Measurements from ENCODE around the gene SETMAR. TPM values are rescaled to one million over a fixed set of nuclear protein-coding genes. Genes with fewer than 3 reads are reported as not detected.
"Not testable (repeated sequence)": the region's sequence is repeated elsewhere in the genome, so short reads cannot be mapped to it uniquely, and the experiment has no call there.

SETMAR gene
- total RNA-seq, 1 donor from 2014 or later: 34.5 TPM

DNA sequence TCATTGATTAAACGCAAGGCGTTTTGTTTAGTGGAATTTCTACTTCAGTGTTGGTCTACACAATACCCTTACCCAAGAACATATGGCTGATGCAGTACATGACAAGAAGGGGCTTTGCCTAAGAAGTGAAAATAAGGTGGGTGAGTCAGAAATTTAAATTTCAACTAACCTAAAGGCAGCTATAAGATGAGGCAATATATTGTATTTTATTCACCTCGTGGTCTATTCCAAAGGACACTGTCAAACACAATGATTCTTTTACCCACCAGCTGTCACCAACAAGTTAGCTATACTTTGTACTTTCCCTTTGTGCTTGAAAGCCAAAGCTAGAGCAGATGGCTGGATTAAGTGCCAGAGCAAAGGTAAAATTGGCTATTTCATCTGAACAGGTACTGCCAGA lies 10.9 kb upstream of the SETMAR start:
- Mint-ChIP-seq H3K9me3 (no peaks in the 10 kb centered on the region), H3K4me1 (ENCODE audit: unreplicated experiment) (peaks cover 16% of the 10 kb centered on the region), H3K36me3 (no peaks in the 10 kb centered on the region), H3K27me3 (no peaks in the 10 kb centered on the region), H3K27ac (no peak overlapping the region), H3K4me3 (no peak overlapping the region)
- no peak for DNase-seq (ENCODE audit: extremely low spot score, unreplicated experiment)
- TF ChIP-seq, protein P1, sequence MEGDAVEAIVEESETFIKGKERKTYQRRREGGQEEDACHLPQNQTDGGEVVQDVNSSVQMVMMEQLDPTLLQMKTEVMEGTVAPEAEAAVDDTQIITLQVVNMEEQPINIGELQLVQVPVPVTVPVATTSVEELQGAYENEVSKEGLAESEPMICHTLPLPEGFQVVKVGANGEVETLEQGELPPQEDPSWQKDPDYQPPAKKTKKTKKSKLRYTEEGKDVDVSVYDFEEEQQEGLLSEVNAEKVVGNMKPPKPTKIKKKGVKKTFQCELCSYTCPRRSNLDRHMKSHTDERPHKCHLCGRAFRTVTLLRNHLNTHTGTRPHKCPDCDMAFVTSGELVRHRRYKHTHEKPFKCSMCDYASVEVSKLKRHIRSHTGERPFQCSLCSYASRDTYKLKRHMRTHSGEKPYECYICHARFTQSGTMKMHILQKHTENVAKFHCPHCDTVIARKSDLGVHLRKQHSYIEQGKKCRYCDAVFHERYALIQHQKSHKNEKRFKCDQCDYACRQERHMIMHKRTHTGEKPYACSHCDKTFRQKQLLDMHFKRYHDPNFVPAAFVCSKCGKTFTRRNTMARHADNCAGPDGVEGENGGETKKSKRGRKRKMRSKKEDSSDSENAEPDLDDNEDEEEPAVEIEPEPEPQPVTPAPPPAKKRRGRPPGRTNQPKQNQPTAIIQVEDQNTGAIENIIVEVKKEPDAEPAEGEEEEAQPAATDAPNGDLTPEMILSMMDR (conservative IDR thresholded peaks at IDR 0.05): no peak

DNA sequence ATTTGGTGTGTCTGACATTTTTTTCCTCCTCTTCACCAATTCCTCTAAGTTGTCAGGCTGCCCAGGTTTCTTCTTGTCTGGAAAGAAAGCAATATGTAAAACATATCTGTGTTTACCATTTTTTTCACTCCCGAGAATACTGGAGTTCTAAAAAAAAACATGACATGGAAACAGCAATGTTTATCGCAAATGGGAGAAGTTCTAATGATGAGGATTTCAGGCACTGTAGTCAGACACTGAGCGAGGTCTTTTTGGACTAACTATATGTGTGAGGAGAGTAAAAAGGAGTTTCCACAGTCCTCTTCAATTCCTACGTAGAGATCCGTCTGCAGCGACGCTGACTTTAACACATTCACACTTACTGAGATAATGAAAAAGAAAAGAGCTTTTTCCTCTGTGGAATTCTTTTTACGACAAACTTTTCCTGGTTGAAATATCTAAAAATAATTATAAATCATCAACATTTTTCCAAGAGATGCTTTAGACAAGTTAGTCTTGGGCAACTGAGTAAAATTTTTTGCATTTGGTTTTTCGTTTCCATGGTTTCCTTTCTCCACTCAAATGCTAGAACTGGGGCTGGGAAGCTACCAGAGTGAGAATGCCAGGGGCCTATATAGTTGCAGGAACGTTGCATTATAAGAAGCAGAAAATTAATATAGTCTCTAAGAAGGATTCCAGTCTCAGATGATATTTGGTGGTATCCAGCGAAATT lies 8.4 kb upstream of the SETMAR start:
- Mint-ChIP-seq H3K4me3 (no peak overlapping the region), H3K27me3 (no peaks in the 10 kb centered on the region), H3K27ac (no peak overlapping the region), H3K4me1 (ENCODE audit: unreplicated experiment) (peaks cover 16% of the 10 kb centered on the region), H3K36me3 (no peaks in the 10 kb centered on the region), H3K9me3 (no peaks in the 10 kb centered on the region)
- DNase-seq (ENCODE audit: extremely low spot score, unreplicated experiment): no peak
- TF ChIP-seq, protein P1 (conservative IDR thresholded peaks at IDR 0.05): no peak

DNA sequence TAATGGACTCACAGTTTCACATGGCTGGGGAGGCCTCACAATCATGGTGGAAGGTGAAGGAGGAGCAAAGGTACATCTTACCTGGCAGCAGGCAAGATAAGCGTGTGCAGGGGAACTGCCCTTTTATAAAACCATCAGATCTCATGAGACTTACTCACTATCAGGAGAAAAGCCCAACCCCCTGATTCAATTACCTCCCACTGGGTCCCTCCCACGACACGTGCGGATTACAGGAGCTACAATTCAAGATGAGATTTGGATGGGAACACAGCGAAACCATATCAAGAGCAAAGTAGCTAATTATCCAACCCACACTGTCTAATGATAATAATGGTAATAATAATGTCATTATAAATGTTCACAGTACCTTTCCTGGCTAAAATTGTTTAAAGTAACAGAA lies 6.7 kb upstream of the SETMAR start:
- H3K27me3 Mint-ChIP-seq; H3K9me3 Mint-ChIP-seq; H3K27ac Mint-ChIP-seq; H3K36me3 Mint-ChIP-seq; H3K4me3 Mint-ChIP-seq; DNase-seq (ENCODE audit: extremely low spot score, unreplicated experiment): not testable (repeated sequence)
- H3K4me1 Mint-ChIP-seq (ENCODE audit: unreplicated experiment): peaks cover 16% of the 10 kb centered on the region

DNA sequence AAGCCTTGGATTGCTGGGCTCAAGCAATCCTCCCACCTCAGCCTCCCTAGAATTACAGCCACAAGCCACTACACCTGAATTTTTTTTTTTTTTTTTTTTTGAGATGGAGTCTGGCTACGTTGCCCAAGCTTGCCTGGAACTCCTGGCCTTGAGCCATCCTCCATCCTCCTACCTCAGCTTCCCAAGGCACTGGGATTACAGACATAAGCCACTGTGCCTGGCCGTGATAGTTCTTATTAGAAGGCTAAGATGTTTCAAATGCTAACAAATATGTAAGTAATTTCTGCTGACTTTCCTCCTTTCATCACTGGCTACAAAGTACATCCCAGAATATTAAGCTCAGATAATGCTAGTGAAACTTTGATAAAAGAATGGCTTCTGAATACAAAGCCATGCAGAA lies 5.7 kb upstream of the SETMAR start:
- Mint-ChIP-seq H3K4me3 (no peak overlapping the region), H3K27ac (no peak overlapping the region), H3K36me3 (no peaks in the 10 kb centered on the region), H3K9me3 (peaks cover 5% of the 10 kb centered on the region), H3K27me3 (no peaks in the 10 kb centered on the region), H3K4me1 (ENCODE audit: unreplicated experiment) (peaks cover 12% of the 10 kb centered on the region)
- DNase-seq (ENCODE audit: extremely low spot score, unreplicated experiment): no peak
- TF ChIP-seq, protein P1 (conservative IDR thresholded peaks at IDR 0.05): no peak

DNA sequence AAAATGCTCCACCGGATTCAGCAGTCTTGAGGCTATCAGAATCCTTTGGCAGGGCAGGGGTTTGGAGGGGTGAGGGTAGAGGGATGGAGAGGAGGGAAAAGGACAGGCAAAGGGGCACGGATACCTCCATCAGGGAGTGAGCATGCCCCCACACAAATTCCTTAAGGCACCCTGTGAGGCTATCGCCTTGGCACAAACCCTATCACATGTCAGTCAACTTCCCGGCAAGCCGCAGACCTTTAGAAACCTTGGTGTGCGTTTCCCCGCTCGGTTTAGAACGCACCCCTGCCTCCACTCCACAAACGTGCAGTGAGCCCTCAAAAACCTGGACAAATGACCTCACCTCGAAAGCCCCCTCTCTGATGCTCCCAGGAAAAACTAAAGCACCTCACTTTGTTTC lies 422 bp upstream of the SETMAR start:
- peak overlapping the region; percentile 97 for H3K27ac Mint-ChIP-seq

DNA sequence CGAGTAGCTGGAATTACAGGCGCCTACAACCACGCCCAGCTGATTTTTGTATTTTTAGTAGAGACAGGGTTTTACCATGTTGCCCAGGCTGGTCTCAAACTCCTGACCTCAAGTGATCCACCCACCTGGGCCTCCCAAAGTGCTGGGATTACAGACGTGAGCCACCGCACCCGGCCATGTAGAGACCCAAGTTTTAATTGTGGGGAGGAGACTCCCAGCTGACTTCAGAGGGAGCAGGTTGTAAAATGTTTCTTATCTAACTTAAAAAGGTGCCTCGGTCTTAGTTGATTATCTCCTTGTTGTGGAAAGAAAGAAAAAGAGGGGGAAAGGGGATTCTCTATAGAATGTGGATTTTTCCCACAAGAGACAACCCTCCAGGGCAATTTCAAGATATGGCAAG lies 2.0 kb downstream of the SETMAR start:
- Mint-ChIP-seq H3K4me1 (ENCODE audit: unreplicated experiment) (peaks cover 32% of the 10 kb centered on the region), H3K36me3 (peaks cover 32% of the 10 kb centered on the region), H3K4me3 (peak overlapping the region; percentile 98)
- H3K27me3 Mint-ChIP-seq; H3K9me3 Mint-ChIP-seq; H3K27ac Mint-ChIP-seq; DNase-seq (ENCODE audit: extremely low spot score, unreplicated experiment): not testable (repeated sequence)

More for the DNA sequence above, 422 bp upstream of the SETMAR start:
- DNase-seq (ENCODE audit: extremely low spot score, unreplicated experiment): no peak
- H3K4me3 Mint-ChIP-seq: peak overlapping the region; percentile 98
- peaks cover 5% of the 10 kb centered on the region for H3K9me3 Mint-ChIP-seq
- peaks cover 27% of the 10 kb centered on the region for H3K4me1 Mint-ChIP-seq (ENCODE audit: unreplicated experiment)
- peaks cover 25% of the 10 kb centered on the region for H3K36me3 Mint-ChIP-seq
- TF ChIP-seq, protein P1 (conservative IDR thresholded peaks at IDR 0.05): no peak
- H3K27me3 Mint-ChIP-seq: no peaks in the 10 kb centered on the region
